ENCODE measurements around the gene ZNF664. TPM values are rescaled to one million over a fixed set of nuclear protein-coding genes. Genes with fewer than 3 reads are reported as not detected.

The ZNF664 gene
- total and polyA plus RNA-seq, 9 of the 15 experiments (the other 6 are each of a cell fraction or from before 2014, with no cell fraction given), result 3.3 to 101 (median 63.6) TPM

- no peak for TF ChIP-seq ZNF717 (CRISPR knock-in tag; IDR thresholded peaks at IDR 0.05)
- TF ChIP-seq, protein P1, sequence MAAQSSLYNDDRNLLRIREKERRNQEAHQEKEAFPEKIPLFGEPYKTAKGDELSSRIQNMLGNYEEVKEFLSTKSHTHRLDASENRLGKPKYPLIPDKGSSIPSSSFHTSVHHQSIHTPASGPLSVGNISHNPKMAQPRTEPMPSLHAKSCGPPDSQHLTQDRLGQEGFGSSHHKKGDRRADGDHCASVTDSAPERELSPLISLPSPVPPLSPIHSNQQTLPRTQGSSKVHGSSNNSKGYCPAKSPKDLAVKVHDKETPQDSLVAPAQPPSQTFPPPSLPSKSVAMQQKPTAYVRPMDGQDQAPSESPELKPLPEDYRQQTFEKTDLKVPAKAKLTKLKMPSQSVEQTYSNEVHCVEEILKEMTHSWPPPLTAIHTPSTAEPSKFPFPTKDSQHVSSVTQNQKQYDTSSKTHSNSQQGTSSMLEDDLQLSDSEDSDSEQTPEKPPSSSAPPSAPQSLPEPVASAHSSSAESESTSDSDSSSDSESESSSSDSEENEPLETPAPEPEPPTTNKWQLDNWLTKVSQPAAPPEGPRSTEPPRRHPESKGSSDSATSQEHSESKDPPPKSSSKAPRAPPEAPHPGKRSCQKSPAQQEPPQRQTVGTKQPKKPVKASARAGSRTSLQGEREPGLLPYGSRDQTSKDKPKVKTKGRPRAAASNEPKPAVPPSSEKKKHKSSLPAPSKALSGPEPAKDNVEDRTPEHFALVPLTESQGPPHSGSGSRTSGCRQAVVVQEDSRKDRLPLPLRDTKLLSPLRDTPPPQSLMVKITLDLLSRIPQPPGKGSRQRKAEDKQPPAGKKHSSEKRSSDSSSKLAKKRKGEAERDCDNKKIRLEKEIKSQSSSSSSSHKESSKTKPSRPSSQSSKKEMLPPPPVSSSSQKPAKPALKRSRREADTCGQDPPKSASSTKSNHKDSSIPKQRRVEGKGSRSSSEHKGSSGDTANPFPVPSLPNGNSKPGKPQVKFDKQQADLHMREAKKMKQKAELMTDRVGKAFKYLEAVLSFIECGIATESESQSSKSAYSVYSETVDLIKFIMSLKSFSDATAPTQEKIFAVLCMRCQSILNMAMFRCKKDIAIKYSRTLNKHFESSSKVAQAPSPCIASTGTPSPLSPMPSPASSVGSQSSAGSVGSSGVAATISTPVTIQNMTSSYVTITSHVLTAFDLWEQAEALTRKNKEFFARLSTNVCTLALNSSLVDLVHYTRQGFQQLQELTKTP (IDR thresholded peaks at IDR 0.05; ENCODE audit: low read depth in 1 of 2, partially characterized antibody in 2 of 2), result no peak
- TF ChIP-seq SOX6 (IDR thresholded peaks at IDR 0.05), result peak; percentile 29; the same call in 1 of the 2 replicates
- TF ChIP-seq NCOA4 (IDR thresholded peaks at IDR 0.05; ENCODE audit: partially characterized antibody), result no peak
- no peak for TF ChIP-seq ZNF561 (CRISPR knock-in tag; conservative IDR thresholded peaks at IDR 0.05)
- no peak for TF ChIP-seq MECOM (CRISPR knock-in tag; IDR thresholded peaks at IDR 0.05)
- TF ChIP-seq ETS1 (conservative IDR thresholded peaks at IDR 0.05; ENCODE audit: control insufficient read depth, low read depth, low read length), result no peak
- TF ChIP-seq HIVEP1 (CRISPR knock-in tag; IDR thresholded peaks at IDR 0.05), result peak; percentile 70; the same call in 1 of the 2 replicates
- TF ChIP-seq ZNF133 (CRISPR knock-in tag; IDR thresholded peaks at IDR 0.05), result 0 out of 2 replicates have a peak, but pooled peaks have one; percentile 70
These were observed 25.5 kb downstream of the ZNF664 start (continued) for GRCh38 chr12:123998344-123998990.
